K562 (cell line): ENCODE data around the gene SOX15. TPM values are rescaled to one million over a fixed set of nuclear protein-coding genes. Genes with fewer than 3 reads are reported as not detected.

Experiments
- BCL6 ChIP-seq: fragments of 250-450 bp; sonication (Bioruptor Pico); IDR thresholded peaks from 2 replicates; pipeline ENCODE4 v1.4.0; 2020
- CBFA2T2 ChIP-seq: fragments of 450-650 bp; conservative IDR thresholded peaks from 2 replicates; pipeline ENCODE4 v1.6.1; 2017; ENCODE audit warnings: mild to moderate bottlenecking
- ELF4 ChIP-seq: fragments of 450-650 bp; formaldehyde crosslinking; IDR thresholded peaks from 2 replicates; pipeline ENCODE4 v1.4.0; 2022; ENCODE audit warnings: missing genetic modification characterization
- ESRRA ChIP-seq: fragments of 450-650 bp; IDR thresholded peaks from 2 replicates; pipeline ENCODE4 v1.6.1; 2014; ENCODE audit warnings: low read depth, mild to moderate bottlenecking, moderate library complexity, borderline replicate concordance
- ETS2 ChIP-seq: IDR thresholded peaks from 2 replicates; pipeline ENCODE4 v1.6.1; 2016; ENCODE audit warnings: borderline replicate concordance, missing genetic modification characterization, mild to moderate bottlenecking, moderate library complexity, missing compliant biosample characterization; ENCODE audit not compliant: poor library complexity, severe bottlenecking
- FOSL1 ChIP-seq: fragments of 200-800 bp; sonication (Bioruptor generic); conservative IDR thresholded peaks from 2 replicates; pipeline ENCODE4 v1.6.1; 2016; ENCODE audit warnings: missing genetic modification characterization, missing compliant biosample characterization
- FOXK2 ChIP-seq, 2 experiments: fragments of 450-650 bp; IDR thresholded peaks in 1 of 2; conservative IDR thresholded peaks in 1 of 2; 2 replicates each; pipeline ENCODE4 v1.6.1; 2016; ENCODE audit warnings: low read depth in 2 of 2, mild to moderate bottlenecking in 1 of 2
- HDAC2 ChIP-seq: fragments of 450-650 bp; IDR thresholded peaks from 2 replicates; pipeline ENCODE4 v1.6.1; 2016; ENCODE audit warnings: mild to moderate bottlenecking
- NCOA6 ChIP-seq: fragments of 450-650 bp; IDR thresholded peaks from 2 replicates; pipeline ENCODE4 v1.6.1; 2017; ENCODE audit warnings: mild to moderate bottlenecking
- NR2C1 ChIP-seq, 2 experiments: fragments of 450-650 bp; IDR thresholded peaks; 2 replicates each; pipeline ENCODE4 v1.6.1; 2017; ENCODE audit warnings: mild to moderate bottlenecking in 2 of 2, antibody characterized with exemption in 1 of 2, inconsistent platforms in 1 of 2, missing compliant biosample characterization in 1 of 2, missing genetic modification characterization in 1 of 2
- NR2C2 ChIP-seq, 2 experiments: fragments of 200-800 bp in 1 of 2; sonication (Bioruptor generic) in 1 of 2; sonication (generic) in 1 of 2; formaldehyde crosslinking in 1 of 2; IDR thresholded peaks; 2 replicates each; pipeline versions ENCODE4 v1.6.1 to v1.8.0; 2016 to 2022; ENCODE audit warnings: mild to moderate bottlenecking in 1 of 2, missing compliant biosample characterization in 1 of 2, missing genetic modification characterization in 1 of 2, missing genetic modification reagents in 1 of 2
- NRF1 ChIP-seq, 2 experiments: fragments of 450-650 bp; IDR thresholded peaks in 1 of 2; conservative IDR thresholded peaks in 1 of 2; 2 replicates each; pipeline ENCODE4 v1.6.1; 2014; ENCODE audit warnings: mild to moderate bottlenecking in 2 of 2
- SAP30 ChIP-seq: fragments of 200-600 bp; sonication (generic); IDR thresholded peaks from 2 replicates; pipeline ENCODE4 v1.6.1; 2012; ENCODE audit warnings: borderline replicate concordance, low read depth, mild to moderate bottlenecking, moderate library complexity, low read length, control low read depth, inconsistent platforms; ENCODE audit not compliant: insufficient read depth, poor library complexity, severe bottlenecking
- SMARCA4 ChIP-seq: fragments of 450-650 bp; IDR thresholded peaks from 2 replicates; pipeline ENCODE4 v1.6.1; 2016
- SRSF9 ChIP-seq: fragments of 200-400 bp; formaldehyde crosslinking; IDR thresholded peaks from 2 replicates; pipeline ENCODE4 v1.6.1; 2017; ENCODE audit warnings: low read depth, low read length, borderline replicate concordance
- TAL1 ChIP-seq: fragments of 450-650 bp; IDR thresholded peaks from 2 replicates; pipeline ENCODE4 v1.6.1; 2016; ENCODE audit warnings: mild to moderate bottlenecking
- U2AF1 ChIP-seq: fragments of 200-400 bp; formaldehyde crosslinking; optimal IDR thresholded peaks from 2 replicates; pipeline ENCODE3; 2017; ENCODE audit warnings: mild to moderate bottlenecking, low read depth, low read length, moderate library complexity
- ZBTB17 ChIP-seq: fragments of 450-650 bp; formaldehyde crosslinking; IDR thresholded peaks from 2 replicates; pipeline ENCODE4 v1.4.0; 2020; ENCODE audit warnings: mild to moderate bottlenecking
- ZNF165 ChIP-seq: fragments of 250-450 bp; sonication (Bioruptor Pico); IDR thresholded peaks from 2 replicates; pipeline ENCODE4 v1.4.0; 2020; ENCODE audit warnings: borderline replicate concordance
- ZNF253 ChIP-seq: fragments of 250-450 bp; sonication (Bioruptor Pico); conservative IDR thresholded peaks from 2 replicates; pipeline ENCODE4 v1.6.1; 2021; ENCODE audit warnings: mild to moderate bottlenecking
- ZNF408 ChIP-seq: fragments of 250-450 bp; sonication (Bioruptor Pico); IDR thresholded peaks from 2 replicates; pipeline ENCODE4 v1.4.0; 2020; ENCODE audit warnings: low read depth, mild to moderate bottlenecking, moderate library complexity
- ZNF561 ChIP-seq: fragments of 450-650 bp; formaldehyde crosslinking; conservative IDR thresholded peaks from 2 replicates; pipeline ENCODE4 v1.4.0; 2020; ENCODE audit warnings: mild to moderate bottlenecking, moderate library complexity
- ZNF699 ChIP-seq: fragments of 250-450 bp; sonication (Bioruptor Pico); IDR thresholded peaks from 2 replicates; pipeline ENCODE4 v1.8.0; 2021; ENCODE audit warnings: mild to moderate bottlenecking, moderate library complexity; ENCODE audit not compliant: insufficient replicate concordance
- polyA plus RNA-seq, 8 experiments: library from polyadenylated mRNA; depleted of rRNA in 4 of 8; stranded (reverse) in 5 of 8; unstranded in 3 of 8; fragments of >200 nt; fragmentation: Nextera tagmentation in 2 of 8; fragmentation: Illumina TruSeq in 1 of 8; extraction: Ambion mirVana in 2 of 8; extraction: Trizol in 1 of 8; gene quantifications; 2 replicates each; pipeline versions ENCODE4 v1.2.1 to v1.2.3, GENCODE V29; 2011 to 2014; ENCODE audit warnings: inconsistent platforms in 1 of 8, missing spikeins in 1 of 8
- total RNA-seq, 7 experiments: library from RNA; depleted of rRNA in 6 of 7; stranded (reverse); fragments of >200 nt in 6 of 7; fragmentation: Illumina TruSeq in 2 of 7; extraction: Trizol in 2 of 7; gene quantifications; 2 replicates each; pipeline versions ENCODE4 v1.2.1 to v1.2.3, GENCODE V29; 2011 to 2021; ENCODE audit warnings: low replicate concordance in 1 of 7
- TF ChIP-seq, protein P1 (sequence below): fragments of 250-450 bp; sonication (Bioruptor Pico); IDR thresholded peaks from 2 replicates; pipeline ENCODE4 v1.5.0; 2020; ENCODE audit warnings: mild to moderate bottlenecking

Gene SOX15
- total and polyA plus RNA-seq, 9 of the 15 experiments (the other 6 are each of a cell fraction or from before 2014, with no cell fraction given) = 0.07 to 0.33 (median 0.19) TPM; not detected in 5

DNA sequence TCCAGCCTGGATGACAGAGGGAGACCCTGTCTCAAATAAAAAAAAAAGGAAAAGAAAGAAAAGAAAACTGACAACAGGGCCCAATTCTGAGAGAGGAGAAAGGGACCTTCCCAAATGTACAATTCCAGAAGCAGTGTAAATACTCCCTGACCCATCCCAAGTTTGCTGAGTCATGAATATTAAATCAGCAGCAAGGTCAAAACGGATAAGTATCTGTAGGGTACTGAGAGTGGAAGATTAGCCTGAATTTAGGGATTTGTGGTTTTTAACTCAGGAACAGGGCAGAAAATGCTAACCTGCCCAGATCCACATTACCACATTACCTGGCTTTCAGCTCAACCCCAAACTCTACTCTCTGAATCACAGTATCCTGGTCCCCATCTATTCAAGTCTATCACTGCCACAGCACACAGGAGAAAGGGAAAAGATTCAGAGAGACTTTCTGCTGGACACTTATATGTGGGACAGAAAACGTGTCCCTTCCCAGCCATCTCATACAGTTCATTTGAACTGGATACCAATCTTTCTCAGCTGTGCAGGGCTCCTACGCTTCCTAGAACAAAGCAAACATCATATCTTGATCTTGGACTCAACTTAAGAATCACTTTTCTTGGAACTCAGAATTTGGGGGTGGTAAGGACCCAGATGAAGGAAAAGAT, 21.9 kb upstream of the SOX15 start (continued):
- TF ChIP-seq NR2C2 (CRISPR knock-in tag; IDR thresholded peaks at IDR 0.05) (no peak), NR2C2 (tag; IDR thresholded peaks at IDR 0.05) (peak; percentile 61), CBFA2T2 (no peak), ZNF561 (CRISPR knock-in tag) (no peak), ZNF408 (no peak), ZNF699 (CRISPR knock-in tag) (no peak), TAL1 (no peak), SMARCA4 (peak; percentile 19; the same call in 1 of the 2 replicates), SAP30 (no peak), ELF4 (CRISPR knock-in tag) (no peak), FOSL1 (peak; percentile 36; the same call in 1 of the 2 replicates), SRSF9 (no peak), U2AF1 (no peak), ZNF253 (no peak), ESRRA (peak; percentile 81; the same call in 1 of the 2 replicates), NCOA6 (no peak), BCL6 (CRISPR knock-in tag) (no peak), ETS2 (no peak), NRF1 (conservative IDR thresholded peaks at IDR 0.05 in 1 of 2, IDR thresholded peaks at IDR 0.05 in 1 of 2) (no peak), HDAC2 (peak; percentile 86), FOXK2 (conservative IDR thresholded peaks at IDR 0.05 in 1 of 2, IDR thresholded peaks at IDR 0.05 in 1 of 2; ENCODE audit: low read depth in 2 of 2) (no peak), ZBTB17 (CRISPR knock-in tag) (no peak), NR2C1 (IDR thresholded peaks at IDR 0.05) (no peak), NR2C1 (tag; IDR thresholded peaks at IDR 0.05) (peak; percentile 48; the same call in 1 of the 2 replicates), ZNF165 (CRISPR knock-in tag) (no peak)
- TF ChIP-seq, protein P1, sequence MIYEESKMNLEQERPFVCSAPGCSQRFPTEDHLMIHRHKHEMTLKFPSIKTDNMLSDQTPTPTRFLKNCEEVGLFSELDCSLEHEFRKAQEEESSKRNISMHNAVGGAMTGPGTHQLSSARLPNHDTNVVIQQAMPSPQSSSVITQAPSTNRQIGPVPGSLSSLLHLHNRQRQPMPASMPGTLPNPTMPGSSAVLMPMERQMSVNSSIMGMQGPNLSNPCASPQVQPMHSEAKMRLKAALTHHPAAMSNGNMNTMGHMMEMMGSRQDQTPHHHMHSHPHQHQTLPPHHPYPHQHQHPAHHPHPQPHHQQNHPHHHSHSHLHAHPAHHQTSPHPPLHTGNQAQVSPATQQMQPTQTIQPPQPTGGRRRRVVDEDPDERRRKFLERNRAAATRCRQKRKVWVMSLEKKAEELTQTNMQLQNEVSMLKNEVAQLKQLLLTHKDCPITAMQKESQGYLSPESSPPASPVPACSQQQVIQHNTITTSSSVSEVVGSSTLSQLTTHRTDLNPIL (CRISPR knock-in tag) = no peak
